Measurements from ENCODE around the gene GPSM1.
A peak's percentile ranks its signal among the peaks of the same experiment; 100 is the strongest.

Gene GPSM1

DNA sequence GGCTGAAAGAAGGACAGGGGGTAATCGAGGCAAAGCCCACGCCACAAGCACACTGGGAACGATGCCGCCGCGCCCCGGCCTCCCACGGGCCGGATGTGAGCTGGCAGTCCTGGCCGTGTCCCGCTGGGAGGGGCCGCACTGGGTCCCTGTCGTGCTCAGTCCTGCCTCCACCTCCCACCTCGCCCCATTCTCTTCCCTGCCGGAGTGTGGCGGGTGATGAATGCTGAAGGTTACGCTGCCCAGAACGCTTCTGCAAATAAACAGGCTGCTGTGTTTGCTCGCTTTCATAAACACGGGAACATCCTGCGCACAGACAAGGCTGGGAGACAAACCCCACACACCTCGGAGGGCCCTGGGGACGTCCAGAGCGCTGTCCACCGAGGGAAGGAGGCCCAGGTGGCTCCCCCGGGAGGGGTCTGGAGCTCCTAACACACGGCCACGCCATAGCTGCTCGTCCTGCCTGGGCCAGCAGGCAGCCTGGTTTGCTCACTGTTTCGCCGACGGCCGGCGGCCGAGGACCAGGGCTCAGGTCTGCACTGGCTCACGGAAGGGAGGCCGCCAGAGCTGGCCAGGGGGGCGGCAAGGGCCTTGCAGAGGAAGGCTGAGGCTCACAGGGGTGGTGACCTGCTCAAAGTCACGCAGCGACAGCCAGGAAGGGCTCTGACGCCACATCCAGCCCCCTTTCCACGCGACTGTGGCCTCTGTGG is 33.9 kb downstream of the GPSM1 start:
- DNase-seq (ENCODE audit: low read depth in 2 of 2), result no peak

DNA sequence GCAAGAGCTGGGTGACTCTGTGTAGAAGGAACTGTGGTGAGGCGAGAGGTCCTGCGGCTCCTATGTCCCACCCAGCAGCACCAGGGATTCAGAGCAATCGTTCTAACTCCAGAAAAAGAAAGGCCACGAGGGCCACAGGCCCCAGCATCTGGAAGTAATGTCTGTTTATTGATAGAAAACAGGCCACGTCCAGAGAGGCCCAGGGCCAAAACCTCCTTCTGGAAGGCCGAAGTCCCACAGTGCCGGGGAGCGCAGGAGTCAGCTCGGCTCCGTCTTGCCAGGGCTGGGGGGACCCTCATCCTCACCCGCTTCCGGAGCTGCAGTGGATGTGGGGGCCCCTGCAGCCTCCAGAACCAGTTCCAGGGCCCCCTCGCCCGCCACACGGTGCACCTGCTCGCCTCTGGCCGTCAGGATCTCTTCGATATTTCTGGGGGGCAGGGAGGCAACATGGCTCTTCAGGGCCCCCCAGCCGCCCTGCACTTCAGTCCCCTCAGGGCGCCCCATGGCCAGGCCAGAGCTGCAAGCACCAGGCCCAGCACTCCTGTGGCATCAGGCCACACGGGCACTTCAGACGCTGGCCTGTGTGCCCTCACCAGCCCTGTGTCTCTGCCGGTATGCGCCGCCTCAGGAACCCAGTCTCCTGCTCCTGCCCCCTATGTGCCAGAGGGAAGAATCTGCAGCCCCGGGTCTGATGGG is 34.6 kb downstream of the GPSM1 start:
- no peak for DNase-seq (ENCODE audit: low read depth in 2 of 2)

DNA sequence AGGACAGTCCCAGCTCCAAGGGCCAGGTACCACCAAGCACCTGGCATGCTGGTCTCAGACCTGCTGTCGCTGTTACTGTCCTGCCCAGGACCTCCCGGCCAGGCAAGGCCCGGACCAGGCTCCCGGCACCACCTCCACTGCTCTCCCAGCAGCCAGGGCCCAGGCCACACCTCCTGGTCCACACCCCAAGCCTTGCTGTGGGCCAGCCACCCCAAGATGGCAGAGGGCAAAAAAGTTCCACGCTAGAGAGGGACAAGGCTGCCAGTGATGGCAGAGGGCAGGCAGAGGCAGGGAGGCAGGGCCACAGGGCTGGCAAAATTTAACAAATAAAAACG is 35.1 kb downstream of the GPSM1 start:
- no peak for DNase-seq (ENCODE audit: low read depth in 2 of 2)

DNA sequence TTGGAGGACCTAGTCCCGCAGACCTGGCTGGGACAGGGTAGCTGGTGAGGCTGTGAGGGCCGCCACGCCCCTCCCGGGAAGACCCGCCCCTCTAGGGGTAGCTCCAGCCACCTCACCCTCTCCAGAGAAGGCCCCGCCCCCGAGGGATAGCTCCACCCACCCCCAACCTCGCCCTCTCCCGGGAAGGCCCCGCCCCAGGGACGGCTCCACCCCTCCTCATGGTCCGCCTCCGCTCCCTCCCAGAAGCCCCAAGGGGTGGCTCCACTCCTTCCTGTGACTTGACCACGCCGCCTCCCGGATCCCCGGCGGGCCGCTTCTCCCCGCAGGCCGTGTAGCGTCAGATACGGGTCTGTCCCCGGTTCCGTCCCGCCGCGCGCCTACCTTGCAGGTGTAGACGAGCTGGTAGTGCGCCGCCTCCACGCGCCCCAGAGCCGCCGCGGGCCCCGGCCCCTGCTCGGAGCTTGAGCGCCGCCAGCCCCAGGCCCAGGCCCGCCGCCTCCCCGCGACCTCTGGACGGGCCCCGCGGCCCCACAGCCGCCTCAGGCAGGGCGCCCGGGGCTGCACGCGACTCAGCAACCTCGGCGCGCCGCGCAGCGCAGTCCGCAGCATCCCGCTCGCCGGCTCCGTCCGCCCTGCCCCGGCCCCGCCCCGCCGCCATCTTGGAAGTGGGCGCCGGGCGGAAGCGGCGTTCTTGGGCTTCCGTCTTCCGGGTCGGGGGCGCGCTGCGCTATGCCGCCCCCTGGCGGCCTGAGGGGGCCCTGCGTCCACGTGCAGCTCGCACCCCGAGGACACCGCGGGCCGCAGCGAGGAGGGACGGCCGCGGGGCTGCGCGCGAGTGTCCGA is 36.0 kb downstream of the GPSM1 start, which contains the start of gene DNLZ:
Gene DNLZ, minus strand, starts transcription at position 639 of the 843 bp plus-strand sequence. Its CDS starts 30 bp downstream, at position 609.
- peak; percentile 97 to 99 for DNase-seq (ENCODE audit: low read depth in 2 of 2)

DNA sequence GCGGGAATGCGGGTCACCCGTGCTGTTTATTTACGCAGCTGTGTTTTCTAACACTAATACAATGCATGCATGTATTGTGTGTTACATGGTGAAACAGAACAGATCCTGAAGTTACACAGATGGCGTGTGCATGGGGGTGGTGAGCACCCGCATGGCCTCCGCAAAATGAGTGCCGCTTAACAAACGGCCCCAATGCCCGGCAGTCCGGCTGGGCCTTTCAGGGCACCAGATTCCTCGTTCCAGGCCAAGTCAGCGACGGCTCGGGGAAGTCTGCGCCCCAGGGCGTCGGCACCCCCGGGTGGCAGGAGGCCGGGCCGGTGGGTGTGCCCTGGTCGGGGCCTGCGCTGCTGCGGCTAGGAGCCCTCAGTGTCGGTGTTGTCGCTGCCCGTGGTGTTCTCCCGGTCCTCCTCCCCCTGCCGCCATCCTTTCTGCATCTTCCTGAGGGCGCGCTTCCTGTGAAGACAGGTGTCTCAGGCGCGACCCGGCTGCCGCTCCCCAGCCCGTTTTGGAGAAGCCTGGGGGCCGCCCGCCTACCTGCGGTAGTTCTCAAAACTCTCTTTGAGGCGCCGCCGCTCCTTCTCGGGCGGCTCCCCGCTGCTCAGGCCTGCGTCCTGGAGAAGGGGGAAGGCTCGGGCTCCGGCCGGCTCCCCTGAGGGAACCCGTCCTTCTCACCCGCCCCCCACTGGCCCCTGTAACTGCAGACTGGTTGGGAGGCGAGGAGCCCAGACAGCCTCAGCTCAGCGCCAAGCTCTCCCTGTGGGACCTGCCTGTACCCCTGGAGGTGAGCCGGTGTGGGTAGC is 36.8 kb downstream of the GPSM1 start:
- no peak for DNase-seq (ENCODE audit: low read depth in 2 of 2)

DNA sequence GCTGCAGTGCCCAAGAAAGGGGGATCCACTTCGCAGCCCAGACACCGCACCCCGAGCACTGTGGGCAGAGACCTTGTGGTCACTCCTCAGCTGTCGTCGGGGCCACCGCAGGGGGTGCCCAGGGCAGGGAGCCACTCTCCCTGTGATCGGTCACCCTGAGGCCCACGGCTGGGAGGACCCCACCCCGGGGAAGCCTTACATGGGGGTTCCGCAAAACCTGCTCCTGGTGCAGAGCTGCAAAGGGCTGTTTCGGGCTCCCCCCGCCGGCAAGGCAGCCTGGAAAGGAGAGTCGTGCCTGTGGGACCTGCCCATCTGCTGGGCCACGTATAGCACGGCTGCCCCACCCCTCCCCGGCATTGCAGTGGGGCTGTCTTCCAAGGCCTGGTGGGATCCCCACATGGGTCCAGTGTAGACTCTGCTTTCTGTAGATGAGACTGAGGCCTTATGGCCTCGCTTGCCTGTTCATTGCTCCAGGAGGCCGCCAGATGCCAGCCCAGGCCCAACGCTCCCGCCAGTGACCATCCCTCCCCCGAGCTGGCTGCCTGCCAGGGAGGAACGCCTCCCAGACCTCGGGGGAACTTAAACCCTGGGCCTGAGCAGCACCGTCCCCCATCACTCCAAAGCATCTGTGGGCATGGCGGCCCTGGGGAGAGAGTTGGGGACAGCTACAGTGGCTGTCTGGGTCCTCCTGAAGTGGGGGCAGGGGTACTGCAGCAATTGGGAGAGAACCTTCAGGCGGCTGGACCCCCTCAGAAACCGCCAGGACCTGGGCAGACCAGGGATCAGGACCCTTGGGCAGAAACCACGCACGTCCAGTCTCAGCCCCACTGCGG is 37.8 kb downstream of the GPSM1 start:
- DNase-seq (ENCODE audit: low read depth in 2 of 2), result no peak

DNA sequence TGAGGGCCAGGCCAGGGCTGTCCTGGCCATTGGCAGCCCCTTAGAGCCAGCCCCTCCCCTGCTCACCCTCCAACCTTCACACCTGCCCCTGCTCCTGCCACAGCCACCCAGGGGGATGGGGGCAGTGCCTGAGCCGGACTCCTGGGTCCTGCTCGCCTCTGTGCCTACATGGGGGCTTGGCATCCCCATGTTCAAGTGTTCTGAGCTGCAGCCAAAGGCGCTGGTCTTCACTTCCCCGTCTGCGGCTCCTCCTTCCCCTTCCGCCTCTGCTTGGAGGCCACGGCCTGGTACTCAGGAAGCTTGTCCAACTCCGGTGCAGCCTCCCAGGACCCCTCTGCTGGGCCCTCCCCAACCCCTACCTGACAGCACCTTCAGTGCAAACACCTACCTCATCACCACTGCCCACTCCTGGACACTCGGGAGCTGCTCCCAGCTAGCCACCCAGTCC is 38.5 kb downstream of the GPSM1 start:
- DNase-seq (ENCODE audit: low read depth in 2 of 2), result no peak

DNA sequence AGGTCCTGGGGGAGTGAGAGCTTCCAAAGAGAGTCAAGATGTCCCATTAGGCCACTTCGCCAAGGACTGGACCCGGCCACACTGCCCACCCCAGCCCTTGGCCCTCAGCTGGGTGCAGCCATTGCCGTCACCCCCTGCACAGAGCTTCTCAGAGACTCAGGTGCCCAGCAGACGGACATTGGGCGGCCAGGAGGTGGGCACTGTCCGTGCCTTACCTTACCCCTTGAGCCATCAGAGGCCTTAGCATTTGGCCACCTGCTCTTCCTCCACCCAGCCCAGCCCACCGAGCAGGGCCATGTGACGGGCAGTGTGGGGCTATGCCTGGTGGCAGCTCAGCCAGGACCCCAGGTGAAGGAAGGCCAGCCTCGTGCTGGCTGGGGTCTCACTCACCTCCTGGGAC is 39.5 kb downstream of the GPSM1 start:
- no peak for DNase-seq (ENCODE audit: low read depth in 2 of 2)

DNA sequence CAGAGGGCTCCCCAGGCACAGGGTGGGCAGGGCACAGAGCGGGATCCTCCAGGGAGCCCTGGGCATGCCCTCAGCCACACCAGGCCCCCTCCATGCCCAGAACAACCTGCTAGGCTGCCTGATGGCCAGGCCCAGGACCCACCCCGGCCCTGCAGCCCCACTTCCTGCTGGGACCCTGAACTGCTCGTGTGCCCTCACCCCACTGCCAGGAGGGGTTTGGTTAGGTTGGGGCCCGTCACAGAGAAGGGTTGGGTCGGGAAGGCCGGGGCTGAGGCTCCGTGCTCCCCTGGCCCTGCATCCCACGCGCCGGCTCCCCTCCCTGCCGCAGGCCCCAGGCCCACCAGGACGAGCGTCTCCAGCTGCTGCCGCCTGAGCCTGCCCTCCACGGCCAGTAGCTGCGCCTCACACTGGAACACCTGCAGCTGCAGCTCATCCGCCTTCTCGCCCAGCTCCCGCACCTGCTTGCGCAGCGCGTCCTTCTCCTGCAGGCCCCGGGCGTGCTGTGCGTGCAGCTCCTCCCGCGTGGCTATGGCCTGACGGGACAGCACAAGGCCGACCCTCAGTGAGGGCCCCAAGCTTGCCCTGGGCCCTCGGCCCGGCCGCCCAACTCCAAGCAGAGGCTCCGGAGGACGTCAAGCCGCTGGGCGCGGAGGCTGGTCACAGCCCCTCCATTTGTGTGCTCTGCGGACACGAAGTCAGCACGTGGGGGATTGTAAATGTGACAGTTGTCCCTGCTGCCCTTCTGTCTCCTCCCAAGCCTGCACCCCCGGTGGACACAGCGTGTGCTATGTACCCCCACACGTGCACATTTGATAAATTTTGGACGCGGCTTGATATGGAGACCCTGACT is 40.2 kb downstream of the GPSM1 start:
- no peak for DNase-seq (ENCODE audit: low read depth in 2 of 2)

DNA sequence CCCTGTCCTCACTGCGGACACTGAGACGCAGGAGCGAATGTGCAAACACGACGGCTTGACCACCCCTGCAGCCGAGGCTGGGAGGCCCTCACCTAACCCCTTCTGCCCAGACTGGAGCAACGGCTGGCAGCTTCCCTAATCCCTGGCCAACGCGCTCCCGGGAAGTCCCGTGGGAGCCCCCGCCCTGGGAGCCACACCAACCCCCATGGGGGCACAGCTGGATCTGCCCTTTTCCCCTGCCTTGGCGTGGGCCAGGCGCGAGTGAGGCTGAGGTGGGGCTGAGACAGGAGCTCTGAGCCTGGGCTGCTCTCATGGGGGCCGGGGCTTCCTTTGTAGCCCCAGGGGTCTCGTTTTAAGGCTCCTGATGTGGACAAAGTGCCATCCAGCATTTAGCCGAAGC is 40.9 kb downstream of the GPSM1 start:
- DNase-seq (ENCODE audit: low read depth in 2 of 2), result no peak

DNA sequence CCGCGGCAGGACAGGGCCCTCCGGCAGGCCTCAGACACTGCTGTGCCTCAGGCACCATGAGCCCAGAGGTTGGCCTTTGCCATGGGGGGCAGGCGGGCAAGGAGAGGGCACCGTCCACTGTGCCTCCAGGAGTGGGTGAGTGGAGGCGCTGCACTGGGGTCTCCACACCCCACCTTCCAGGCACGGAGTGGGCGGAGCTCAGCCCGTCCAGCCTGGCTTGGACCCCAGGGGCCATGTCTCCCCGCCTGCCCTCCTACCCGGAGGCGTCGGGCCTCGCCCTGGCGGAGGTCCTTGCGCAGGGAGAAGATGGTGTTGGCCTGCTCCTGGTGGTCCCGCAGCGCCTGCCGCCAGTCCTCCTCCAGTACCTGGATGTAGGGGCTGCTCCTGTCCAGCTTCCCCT is 42.7 kb downstream of the GPSM1 start:
- no peak for DNase-seq (ENCODE audit: low read depth in 2 of 2)

DNA sequence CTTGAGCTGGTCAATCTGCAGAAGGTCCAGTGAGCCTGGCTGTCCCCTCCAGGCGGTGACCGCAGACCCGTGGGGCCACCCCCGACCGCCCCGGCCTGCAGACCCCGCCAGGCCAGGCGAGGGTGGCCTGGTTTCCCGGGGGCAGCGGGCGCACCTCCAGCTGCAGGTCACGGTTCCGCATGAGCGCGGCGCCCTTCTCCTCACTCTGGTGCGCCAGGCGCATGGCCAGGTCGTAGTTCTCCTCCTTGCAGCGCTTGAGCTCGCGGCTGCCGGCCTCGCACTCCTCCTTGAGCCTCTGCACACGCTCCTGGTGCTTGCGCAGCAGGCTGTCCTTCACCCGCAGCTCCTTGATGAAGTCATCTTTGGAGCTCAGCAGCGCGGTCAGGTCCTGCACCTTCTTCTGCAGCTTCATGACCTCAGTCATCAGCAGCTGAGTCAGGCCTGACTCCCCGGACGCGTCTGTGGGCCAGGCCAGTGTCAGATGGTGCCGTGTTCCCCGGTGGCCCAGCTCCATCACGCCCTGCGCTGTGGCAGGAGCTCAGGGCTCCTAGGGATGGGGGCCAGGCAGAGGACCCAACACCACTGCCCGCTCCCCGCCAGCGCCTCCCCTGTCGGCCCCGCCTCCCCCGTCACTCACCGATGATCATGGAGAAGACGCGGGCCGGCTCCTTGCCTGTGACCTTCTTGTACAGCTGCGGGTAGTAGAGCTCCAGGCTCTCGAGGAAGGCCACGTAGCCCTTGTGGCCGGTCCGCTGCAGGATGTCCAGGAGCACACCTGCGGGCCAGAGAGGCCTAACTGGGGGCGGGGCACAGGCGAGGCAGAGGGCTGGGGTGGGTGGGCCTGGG is 43.6 kb downstream of the GPSM1 start:
- DNase-seq (ENCODE audit: low read depth in 2 of 2), result no peak

DNA sequence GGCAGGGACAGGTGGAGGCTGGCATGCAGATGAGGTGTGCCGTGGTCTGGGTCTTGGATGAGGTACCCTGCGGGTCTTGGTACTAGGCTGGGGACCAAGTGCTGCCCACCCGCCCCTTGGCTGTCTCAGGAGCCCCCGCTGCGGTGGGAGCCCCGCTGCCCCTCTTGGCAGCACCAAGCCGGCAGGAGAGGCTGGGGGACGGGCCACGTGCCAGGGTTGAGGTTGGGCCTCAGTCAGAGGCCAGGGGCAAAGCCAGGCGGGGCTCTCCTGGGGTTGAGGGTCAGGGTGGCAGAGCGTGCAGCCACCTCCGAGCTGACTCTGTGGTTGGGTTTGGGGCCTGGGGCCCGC is 44.2 kb downstream of the GPSM1 start:
- no peak for DNase-seq (ENCODE audit: low read depth in 2 of 2)

DNA sequence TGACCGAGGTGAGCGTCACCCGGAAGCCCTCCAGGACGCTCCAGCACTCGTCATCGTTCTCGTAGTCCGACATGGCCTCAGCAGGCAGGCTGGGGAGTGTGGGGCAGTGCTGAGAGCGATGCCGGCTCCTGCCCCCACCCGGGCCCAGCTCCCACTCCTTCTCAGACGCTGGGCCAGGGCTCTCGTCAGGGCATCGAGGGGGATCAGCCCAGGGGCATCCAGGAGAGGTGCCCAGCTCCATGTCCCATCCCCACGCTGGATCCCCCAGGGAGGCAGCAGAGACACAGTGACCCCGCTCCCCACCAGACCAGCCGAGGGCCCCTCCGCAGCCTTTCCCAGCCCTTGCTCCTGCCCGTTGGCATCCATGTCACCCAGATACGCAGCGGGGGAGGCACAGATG is 44.7 kb downstream of the GPSM1 start:
- DNase-seq (ENCODE audit: low read depth in 2 of 2), result no peak

DNA sequence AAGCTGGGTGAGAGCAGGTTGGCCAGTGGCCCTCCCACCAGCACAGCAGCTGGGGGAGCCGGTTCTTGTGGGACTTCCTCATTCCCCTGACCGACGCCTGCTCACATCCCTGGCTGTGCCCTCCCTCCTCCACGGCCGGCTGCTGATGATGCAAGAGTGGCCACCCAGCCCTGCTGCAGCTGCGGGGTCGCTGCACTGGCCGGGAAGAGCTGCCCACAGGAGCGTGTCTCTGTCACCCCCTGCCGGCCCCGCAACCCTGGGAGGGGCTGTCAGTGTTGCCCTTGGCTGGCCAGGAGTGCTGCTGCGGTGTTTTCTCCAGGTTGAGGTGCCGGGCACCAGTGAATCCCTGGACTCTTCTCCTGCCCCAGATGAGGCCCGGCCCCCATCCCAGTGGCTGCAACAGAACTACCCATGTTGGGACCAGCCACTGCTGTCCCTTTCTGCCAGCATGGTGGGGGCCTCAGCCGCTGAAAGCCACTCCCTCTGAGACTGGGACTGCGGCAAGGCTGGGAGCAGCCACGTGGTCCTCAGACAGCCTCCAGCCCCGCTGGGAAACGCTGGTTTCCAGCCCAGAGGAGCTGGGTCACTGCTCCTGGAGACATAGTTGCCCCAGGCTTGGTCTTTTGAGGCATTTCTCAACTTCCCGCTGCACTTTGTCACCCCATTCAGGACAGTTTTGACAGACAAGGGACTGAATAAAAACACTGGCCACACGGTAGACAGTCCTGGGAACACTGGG is 45.4 kb downstream of the GPSM1 start:
- DNase-seq (ENCODE audit: low read depth in 2 of 2), result no peak

DNA sequence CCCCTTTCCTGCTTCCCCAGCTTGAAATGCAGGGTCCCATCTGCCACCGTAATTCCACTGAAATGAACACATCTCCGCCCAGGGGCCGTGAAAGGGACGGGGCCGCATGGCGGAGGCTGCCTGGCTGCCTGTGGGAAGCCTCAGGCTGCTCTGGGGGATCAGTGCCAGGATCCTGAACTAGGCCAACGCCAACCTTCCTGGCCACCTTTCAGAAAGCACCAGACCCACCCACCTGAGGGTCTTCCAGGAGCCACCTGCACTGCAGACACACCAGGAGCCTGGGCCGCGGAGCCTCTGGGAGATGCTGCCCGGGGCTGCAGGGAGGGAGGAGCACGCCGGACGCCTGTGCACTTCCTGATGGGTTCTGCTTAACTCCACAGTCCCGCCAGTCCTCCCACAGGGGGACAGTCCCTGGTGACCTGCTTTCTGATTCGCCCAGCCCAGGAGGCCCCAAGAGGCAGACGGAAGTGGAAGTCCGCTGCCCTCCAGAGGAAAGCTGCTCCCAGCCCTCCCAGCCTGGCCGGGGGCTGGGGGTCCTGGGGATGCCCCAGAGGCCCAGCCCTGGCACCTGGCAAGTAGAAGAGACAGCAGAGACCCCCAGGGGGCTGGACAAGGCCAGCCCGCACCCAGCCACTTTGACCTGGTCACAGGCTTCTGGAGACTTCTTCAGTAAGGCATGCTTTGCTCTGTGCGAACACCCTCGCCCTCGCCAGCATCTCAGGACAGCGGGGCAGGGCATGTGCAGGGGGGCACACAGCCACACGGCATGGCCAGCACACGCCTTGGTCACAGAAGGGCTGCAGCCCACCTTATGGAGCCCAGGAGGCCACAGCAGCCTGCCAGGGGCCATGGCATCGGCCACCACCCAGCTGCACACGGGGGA is 46.2 kb downstream of the GPSM1 start, which contains the start of gene CARD9:
Gene CARD9, minus strand, starts transcription at position 370 of the 883 bp plus-strand sequence. CDS start 1,591 bp downstream, outside the sequence.
- no peak for DNase-seq (ENCODE audit: low read depth in 2 of 2)

DNA sequence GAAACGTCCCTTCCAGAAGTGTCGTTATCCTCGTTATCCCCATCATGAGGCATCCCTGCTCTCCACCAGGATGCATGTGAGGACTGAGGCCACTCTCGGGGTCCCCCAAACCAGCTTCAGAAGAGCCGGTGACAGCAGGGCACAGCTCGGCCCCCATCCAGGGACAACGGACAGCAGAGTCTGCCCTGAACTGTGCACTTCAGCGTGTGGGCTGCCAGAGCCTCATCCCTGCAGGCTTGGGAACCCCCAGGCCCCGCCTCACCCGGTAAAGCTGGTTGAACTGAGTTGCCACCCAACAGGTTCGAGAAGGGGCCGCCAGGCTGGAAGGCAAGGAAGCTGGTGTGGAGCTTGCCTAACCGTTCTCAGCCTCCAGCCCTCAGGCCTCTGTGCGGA is 46.8 kb downstream of the GPSM1 start:
- DNase-seq (ENCODE audit: low read depth in 2 of 2), result no peak

Measured in stimulated activated CD4-positive, alpha-beta T cell treated with anti-CD3 and anti-CD28 coated beads, Interleukin-4, amount 100 ng/mL, for 48 hours (primary cell).